ENCODE measurements around the gene ATP1B2.

ATP1B2 gene

GRCh38 chr17:7703584-7704479 lies 53.1 kb downstream of the ATP1B2 start:
- in situ Hi-C loops (cut with HindIII; ENCODE audit: low pct_ligation_motif_present, low pct_unique_long_range_greater_than_20kb, low sequenced_read_pairs) = no loop called here
- DNase-seq = peak; percentile 33

GRCh38 chr17:7704601-7705268 lies 54.0 kb downstream of the ATP1B2 start, which contains the start of gene EFNB3:
Gene EFNB3, plus strand, starts transcription at chr17:7705202. Its CDS starts 397 bp downstream, at chr17:7705599.
- in situ Hi-C loops (cut with HindIII; ENCODE audit: low pct_ligation_motif_present, low pct_unique_long_range_greater_than_20kb, low sequenced_read_pairs) = no loop called here
- peak; percentile 65 for DNase-seq

GRCh38 chr17:7705269-7706255 lies 54.8 kb downstream of the ATP1B2 start:
- in situ Hi-C loops (cut with HindIII; ENCODE audit: low pct_ligation_motif_present, low pct_unique_long_range_greater_than_20kb, low sequenced_read_pairs) = no loop called here
- no peak for DNase-seq

- no peak for DNase-seq
- in situ Hi-C loops (cut with HindIII; ENCODE audit: low pct_ligation_motif_present, low pct_unique_long_range_greater_than_20kb, low sequenced_read_pairs) = no loop called here
Measured at GRCh38 chr17:7706631-7707354, 56.1 kb downstream of the ATP1B2 start.

All from ACHN (cell line).